ENCODE measurements around the gene HNRNPD. TPM values are rescaled to one million over a fixed set of nuclear protein-coding genes. Genes with fewer than 3 reads are reported as not detected.

HNRNPD gene
- total and polyA plus RNA-seq, 2 of the 13 experiments (the other 11 are each of a cell fraction or from before 2014, with no cell fraction given), result 64.0 to 69.7 TPM

DNA sequence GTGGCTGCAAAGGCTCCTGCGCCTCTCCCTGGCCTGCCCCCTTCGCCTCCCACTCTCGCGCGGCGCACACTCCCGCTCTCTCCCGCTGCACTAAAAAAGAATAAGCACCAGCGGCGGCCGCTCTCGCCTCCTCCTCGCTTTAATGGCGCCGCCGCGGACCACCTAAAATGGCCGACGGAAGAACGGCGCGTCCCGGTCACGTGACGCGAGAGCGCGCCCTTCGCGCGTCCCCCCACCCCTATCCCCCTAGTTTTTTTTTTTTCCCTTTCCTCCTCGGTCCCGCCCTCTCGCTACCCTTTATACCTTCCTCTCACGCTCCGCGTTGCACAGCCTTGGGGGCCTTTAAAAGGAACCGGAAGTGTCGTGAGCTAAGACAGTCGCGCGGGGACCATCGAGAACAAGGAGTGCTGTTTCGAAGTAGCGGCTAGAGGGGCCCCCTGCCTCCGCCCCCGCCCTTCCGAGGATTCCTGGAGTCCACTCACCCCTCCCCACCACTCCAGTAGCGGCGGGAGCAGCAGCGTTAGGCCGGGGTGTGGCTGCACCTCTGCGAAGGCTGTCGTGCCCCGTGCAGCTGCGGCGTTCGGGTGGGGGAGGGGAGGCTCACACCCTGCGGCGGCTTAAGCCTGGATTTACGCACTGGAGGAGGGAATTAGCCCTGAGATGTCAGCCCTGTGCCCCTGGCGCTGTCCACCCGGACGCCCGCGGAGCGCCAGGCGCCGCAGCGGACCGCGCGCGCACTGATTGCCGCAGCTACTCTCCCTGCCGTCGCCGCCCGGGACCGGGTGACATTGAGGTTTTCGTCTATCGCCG, at the start of gene HNRNPD (continued):
- TF ChIP-seq, protein P1, sequence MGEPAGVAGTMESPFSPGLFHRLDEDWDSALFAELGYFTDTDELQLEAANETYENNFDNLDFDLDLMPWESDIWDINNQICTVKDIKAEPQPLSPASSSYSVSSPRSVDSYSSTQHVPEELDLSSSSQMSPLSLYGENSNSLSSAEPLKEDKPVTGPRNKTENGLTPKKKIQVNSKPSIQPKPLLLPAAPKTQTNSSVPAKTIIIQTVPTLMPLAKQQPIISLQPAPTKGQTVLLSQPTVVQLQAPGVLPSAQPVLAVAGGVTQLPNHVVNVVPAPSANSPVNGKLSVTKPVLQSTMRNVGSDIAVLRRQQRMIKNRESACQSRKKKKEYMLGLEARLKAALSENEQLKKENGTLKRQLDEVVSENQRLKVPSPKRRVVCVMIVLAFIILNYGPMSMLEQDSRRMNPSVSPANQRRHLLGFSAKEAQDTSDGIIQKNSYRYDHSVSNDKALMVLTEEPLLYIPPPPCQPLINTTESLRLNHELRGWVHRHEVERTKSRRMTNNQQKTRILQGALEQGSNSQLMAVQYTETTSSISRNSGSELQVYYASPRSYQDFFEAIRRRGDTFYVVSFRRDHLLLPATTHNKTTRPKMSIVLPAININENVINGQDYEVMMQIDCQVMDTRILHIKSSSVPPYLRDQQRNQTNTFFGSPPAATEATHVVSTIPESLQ (CRISPR knock-in tag; conservative IDR thresholded peaks at IDR 0.05), result no peak
- TF ChIP-seq, protein P2, sequence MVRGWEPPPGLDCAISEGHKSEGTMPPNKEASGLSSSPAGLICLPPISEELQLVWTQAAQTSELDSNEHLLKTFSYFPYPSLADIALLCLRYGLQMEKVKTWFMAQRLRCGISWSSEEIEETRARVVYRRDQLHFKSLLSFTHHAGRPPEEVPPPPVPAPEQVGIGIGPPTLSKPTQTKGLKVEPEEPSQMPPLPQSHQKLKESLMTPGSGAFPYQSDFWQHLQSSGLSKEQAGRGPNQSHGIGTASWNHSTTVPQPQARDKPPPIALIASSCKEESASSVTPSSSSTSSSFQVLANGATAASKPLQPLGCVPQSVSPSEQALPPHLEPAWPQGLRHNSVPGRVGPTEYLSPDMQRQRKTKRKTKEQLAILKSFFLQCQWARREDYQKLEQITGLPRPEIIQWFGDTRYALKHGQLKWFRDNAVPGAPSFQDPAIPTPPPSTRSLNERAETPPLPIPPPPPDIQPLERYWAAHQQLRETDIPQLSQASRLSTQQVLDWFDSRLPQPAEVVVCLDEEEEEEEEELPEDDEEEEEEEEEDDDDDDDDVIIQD (CRISPR knock-in tag; IDR thresholded peaks at IDR 0.05; ENCODE audit: low read depth), result peak; percentile 69
- peak; percentile 72 for TF ChIP-seq GATAD2A (CRISPR knock-in tag; IDR thresholded peaks at IDR 0.05)
- TF ChIP-seq ZNF136 (CRISPR knock-in tag; IDR thresholded peaks at IDR 0.05; ENCODE audit: low read depth), result peak; percentile 58; the same call in 1 of the 2 replicates
- TF ChIP-seq CBX1 (IDR thresholded peaks at IDR 0.05; ENCODE audit: low read depth), result peak; percentile 81
- no peak for TF ChIP-seq SNRNP70 (IDR thresholded peaks at IDR 0.05; ENCODE audit: low read depth, low read length)
- peak; percentile 68; the same call in 1 of the 2 replicates for TF ChIP-seq ZNF768 (CRISPR knock-in tag; IDR thresholded peaks at IDR 0.05)
- no peak; the same call in 1 of the 2 replicates for TF ChIP-seq NCOA1 (CRISPR knock-in tag; IDR thresholded peaks at IDR 0.05)
- no peak; the same call in 1 of the 2 replicates for TF ChIP-seq CCDC6 (CRISPR knock-in tag; IDR thresholded peaks at IDR 0.05)
- TF ChIP-seq ZNF510 (CRISPR knock-in tag; IDR thresholded peaks at IDR 0.05; ENCODE audit: low read depth), result 0 out of 2 replicates have a peak, but pooled peaks have one; percentile 77
- TF ChIP-seq ZC3H13 (CRISPR knock-in tag; IDR thresholded peaks at IDR 0.05), result peak; percentile 89
- TF ChIP-seq, protein P3, sequence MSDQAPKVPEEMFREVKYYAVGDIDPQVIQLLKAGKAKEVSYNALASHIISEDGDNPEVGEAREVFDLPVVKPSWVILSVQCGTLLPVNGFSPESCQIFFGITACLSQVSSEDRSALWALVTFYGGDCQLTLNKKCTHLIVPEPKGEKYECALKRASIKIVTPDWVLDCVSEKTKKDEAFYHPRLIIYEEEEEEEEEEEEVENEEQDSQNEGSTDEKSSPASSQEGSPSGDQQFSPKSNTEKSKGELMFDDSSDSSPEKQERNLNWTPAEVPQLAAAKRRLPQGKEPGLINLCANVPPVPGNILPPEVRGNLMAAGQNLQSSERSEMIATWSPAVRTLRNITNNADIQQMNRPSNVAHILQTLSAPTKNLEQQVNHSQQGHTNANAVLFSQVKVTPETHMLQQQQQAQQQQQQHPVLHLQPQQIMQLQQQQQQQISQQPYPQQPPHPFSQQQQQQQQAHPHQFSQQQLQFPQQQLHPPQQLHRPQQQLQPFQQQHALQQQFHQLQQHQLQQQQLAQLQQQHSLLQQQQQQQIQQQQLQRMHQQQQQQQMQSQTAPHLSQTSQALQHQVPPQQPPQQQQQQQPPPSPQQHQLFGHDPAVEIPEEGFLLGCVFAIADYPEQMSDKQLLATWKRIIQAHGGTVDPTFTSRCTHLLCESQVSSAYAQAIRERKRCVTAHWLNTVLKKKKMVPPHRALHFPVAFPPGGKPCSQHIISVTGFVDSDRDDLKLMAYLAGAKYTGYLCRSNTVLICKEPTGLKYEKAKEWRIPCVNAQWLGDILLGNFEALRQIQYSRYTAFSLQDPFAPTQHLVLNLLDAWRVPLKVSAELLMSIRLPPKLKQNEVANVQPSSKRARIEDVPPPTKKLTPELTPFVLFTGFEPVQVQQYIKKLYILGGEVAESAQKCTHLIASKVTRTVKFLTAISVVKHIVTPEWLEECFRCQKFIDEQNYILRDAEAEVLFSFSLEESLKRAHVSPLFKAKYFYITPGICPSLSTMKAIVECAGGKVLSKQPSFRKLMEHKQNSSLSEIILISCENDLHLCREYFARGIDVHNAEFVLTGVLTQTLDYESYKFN (CRISPR knock-in tag; conservative IDR thresholded peaks at IDR 0.05), result peak; percentile 85
- peak; percentile 24; the same call in 1 of the 2 replicates for TF ChIP-seq NKX3-1 (CRISPR knock-in tag; IDR thresholded peaks at IDR 0.05)
- no peak for TF ChIP-seq ZFP36L1 (CRISPR knock-in tag; IDR thresholded peaks at IDR 0.05)
- TF ChIP-seq ARNTL (CRISPR knock-in tag; IDR thresholded peaks at IDR 0.05), result peak; percentile 90
- TF ChIP-seq ZNF496 (CRISPR knock-in tag; IDR thresholded peaks at IDR 0.05; ENCODE audit: insufficient replicate concordance), result no peak
- TF ChIP-seq, protein P4, sequence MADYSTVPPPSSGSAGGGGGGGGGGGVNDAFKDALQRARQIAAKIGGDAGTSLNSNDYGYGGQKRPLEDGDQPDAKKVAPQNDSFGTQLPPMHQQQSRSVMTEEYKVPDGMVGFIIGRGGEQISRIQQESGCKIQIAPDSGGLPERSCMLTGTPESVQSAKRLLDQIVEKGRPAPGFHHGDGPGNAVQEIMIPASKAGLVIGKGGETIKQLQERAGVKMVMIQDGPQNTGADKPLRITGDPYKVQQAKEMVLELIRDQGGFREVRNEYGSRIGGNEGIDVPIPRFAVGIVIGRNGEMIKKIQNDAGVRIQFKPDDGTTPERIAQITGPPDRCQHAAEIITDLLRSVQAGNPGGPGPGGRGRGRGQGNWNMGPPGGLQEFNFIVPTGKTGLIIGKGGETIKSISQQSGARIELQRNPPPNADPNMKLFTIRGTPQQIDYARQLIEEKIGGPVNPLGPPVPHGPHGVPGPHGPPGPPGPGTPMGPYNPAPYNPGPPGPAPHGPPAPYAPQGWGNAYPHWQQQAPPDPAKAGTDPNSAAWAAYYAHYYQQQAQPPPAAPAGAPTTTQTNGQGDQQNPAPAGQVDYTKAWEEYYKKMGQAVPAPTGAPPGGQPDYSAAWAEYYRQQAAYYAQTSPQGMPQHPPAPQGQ (CRISPR knock-in tag; IDR thresholded peaks at IDR 0.05; ENCODE audit: borderline replicate concordance), result no peak
- no peak for TF ChIP-seq ZSCAN21 (CRISPR knock-in tag; IDR thresholded peaks at IDR 0.05; ENCODE audit: borderline replicate concordance)
- 0 out of 2 replicates have a peak, but pooled peaks have one; percentile 63 for TF ChIP-seq ZNF616 (CRISPR knock-in tag; IDR thresholded peaks at IDR 0.05; ENCODE audit: low read depth)
- no peak; the same call in 1 of the 2 replicates for TF ChIP-seq RCOR2 (CRISPR knock-in tag; IDR thresholded peaks at IDR 0.05)

All from HepG2 (cell line).